VCaP (cell line): ENCODE data around the gene DIAPH1.
A peak's percentile ranks its signal among the peaks of the same experiment; 100 is the strongest.

Experiments used
- H3K27ac ChIP-seq: fragments of 450-650 bp; 2 replicates; pipeline ENCODE4 v1.5.1; 2017
- CTCF ChIP-seq: fragments of 450-650 bp; conservative IDR thresholded peaks from 2 replicates; pipeline ENCODE4 v1.5.1; 2017; ENCODE audit warnings: mild to moderate bottlenecking, moderate library complexity

Gene DIAPH1

GRCh38 chr5:141618804-141619554, at the start of gene DIAPH1:
DIAPH1 (minus strand) TSS chr5:141619000; CDS start chr5:141618914, 86 bp downstream.
- H3K27ac ChIP-seq: peak within 1 kb of the TSS; percentile 95
- peak; percentile 97 for TF ChIP-seq CTCF

- H3K27ac ChIP-seq: no peak overlapping the region
- no peak for TF ChIP-seq CTCF
Observed at GRCh38 chr5:141665995-141666940, 47.5 kb upstream of the DIAPH1 start.

GRCh38 chr5:141664733-141665461, 46.1 kb upstream of the DIAPH1 start:
- H3K27ac ChIP-seq: no peak overlapping the region
- TF ChIP-seq CTCF: peak; percentile 91

DNA sequence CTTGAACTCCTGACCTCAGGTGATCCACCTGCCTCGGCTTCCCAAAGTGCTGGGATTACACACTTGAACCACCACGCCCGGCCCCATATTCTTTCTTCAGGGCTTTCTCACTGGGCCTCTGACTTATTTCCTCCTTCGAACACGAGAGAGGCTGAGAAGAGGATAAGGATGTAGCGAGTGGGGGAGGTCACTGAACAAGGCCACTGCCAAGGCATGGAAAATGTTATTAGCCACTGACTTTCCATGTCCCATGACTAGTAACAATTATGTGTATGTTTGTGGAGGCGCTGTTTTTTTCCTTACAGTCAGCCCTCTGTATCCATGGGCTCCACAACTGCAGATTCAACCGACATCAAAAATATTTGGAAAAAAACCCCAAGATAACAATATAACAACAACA, 44.7 kb upstream of the DIAPH1 start:
- H3K27ac ChIP-seq: no peak overlapping the region
- TF ChIP-seq CTCF: no peak

- H3K27ac ChIP-seq: no peak overlapping the region
- TF ChIP-seq CTCF: no peak
Observed at GRCh38 chr5:141662028-141662427, 43.2 kb upstream of the DIAPH1 start.

DNA sequence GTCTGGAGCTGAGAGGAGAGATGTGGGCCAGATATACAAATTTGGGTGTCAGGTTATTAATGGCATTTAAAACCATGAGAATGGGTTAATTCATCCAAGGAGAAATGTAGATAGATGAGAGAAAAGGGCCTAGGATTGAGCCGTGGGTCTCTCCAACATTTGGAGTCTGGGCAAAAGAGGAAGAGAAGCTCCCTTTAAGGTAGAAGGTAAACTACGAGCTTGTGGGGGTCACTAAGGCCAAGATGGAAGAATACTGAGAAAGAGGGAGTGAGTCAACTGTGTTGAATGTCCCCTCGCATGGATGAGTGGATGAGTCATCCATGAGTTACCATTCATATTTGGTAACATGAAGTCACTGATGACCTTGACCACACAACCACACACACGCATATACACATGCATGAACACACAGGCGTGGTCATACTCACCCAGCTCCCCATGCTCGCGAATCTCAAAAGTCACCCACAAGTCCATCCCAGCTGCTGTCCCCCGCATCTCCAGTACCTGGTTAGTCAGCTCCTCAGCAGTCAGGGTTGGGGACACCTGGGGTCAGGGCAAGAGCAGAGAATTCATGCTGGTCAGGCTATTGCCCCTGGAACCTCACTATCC, 39.2 kb upstream of the DIAPH1 start:
- H3K27ac ChIP-seq: no peak overlapping the region
- no peak for TF ChIP-seq CTCF
